ENCODE results near the gene CADPS2. TPM values are rescaled to one million over a fixed set of nuclear protein-coding genes. Genes with fewer than 3 reads are reported as not detected.

Gene CADPS2
- total RNA-seq, 1 donor, result 27.2 TPM

DNA sequence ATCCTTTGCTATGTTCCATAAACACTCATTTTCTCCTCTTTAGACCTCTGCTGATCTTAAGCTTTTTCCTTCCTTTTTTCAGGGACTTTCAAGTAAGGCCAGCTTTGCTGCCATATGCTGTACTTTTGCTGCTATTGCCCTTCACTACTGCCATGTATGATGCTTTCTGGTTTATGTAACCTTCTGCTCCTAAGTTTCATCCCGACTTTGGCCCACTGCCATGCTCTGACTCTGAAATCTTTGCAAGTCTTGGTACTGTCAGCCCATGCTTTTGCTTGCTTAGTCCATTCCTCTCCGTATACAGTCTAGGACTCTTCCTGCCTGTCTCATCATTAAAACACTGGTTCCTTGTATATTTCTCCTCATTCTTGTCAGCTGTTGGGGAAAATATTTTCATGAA, 339.8 kb downstream of the CADPS2 start:
- no peak for DNase-seq (ENCODE audit: low read depth)
- TF ChIP-seq, protein P1, sequence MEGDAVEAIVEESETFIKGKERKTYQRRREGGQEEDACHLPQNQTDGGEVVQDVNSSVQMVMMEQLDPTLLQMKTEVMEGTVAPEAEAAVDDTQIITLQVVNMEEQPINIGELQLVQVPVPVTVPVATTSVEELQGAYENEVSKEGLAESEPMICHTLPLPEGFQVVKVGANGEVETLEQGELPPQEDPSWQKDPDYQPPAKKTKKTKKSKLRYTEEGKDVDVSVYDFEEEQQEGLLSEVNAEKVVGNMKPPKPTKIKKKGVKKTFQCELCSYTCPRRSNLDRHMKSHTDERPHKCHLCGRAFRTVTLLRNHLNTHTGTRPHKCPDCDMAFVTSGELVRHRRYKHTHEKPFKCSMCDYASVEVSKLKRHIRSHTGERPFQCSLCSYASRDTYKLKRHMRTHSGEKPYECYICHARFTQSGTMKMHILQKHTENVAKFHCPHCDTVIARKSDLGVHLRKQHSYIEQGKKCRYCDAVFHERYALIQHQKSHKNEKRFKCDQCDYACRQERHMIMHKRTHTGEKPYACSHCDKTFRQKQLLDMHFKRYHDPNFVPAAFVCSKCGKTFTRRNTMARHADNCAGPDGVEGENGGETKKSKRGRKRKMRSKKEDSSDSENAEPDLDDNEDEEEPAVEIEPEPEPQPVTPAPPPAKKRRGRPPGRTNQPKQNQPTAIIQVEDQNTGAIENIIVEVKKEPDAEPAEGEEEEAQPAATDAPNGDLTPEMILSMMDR (IDR thresholded peaks at IDR 0.05; ENCODE audit: insufficient read depth, low read depth, low read length), result no peak
- no peak overlapping the region for H3K4me3 ChIP-seq (ENCODE audit: low read depth, low read length)

DNA sequence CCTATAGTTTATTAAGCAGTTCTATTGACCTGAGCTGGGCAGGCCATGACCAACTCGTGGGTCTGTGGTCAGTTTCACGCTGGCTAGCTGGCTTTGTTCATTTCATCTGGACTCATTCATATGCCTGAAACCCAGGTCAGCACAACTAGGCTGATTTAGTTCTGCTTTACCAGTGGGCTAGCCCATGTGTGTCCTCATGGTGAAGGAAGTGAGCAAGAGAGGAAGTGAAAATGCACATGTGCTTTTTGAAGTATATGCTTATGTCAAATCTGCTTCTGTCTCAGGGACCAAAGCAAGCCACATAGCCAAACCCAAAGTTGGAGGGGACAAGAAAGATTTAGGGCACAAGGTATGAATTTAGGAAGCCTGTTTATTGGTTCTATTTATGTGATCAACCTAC, 341.8 kb downstream of the CADPS2 start:
- TF ChIP-seq, protein P1 (IDR thresholded peaks at IDR 0.05; ENCODE audit: insufficient read depth, low read depth, low read length), result no peak
- no peak for DNase-seq (ENCODE audit: low read depth)
- no peak overlapping the region for H3K4me3 ChIP-seq (ENCODE audit: low read depth, low read length)

DNA sequence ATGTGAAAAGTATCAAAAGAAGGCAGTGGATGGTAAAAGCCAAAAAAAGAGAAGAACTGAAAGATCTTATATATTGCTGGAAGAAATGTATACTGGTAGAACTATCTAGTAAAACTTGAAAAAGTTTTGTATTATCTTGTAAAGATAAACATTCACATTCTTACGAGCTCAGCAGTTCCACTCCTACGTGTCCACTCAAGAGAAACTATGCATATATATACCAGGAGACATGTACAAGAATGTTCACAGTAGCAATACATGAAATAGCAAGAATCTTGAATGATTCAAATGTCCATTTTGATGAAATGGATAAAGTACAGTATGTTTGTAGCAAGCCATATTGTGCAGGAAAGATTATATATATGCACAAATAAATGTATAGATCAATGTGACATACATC, 342.4 kb downstream of the CADPS2 start:
- H3K4me3 ChIP-seq (ENCODE audit: low read depth, low read length), result no peak overlapping the region
- TF ChIP-seq, protein P1 (IDR thresholded peaks at IDR 0.05; ENCODE audit: insufficient read depth, low read depth, low read length), result no peak
- no peak for DNase-seq (ENCODE audit: low read depth)

DNA sequence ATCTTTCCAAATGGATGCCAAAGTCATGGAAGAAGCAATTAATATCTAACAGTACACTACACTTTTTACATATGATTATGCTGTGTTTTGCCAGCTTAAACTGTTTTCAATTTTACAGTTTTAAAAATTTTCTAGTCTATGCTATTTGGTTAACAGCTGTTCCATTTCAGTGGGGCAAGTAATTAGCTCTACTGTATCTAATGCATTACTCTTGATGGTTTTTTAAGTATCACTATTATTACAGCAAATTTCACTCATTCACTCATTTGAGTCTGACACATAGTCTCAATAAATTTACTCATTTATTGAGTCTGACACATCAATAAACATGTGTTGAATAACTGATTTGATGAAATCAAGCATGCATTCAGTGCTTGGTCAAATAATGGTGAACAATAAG, 343.1 kb downstream of the CADPS2 start:
- no peak overlapping the region for H3K4me3 ChIP-seq (ENCODE audit: low read depth, low read length)
- DNase-seq (ENCODE audit: low read depth), result no peak
- TF ChIP-seq, protein P1 (IDR thresholded peaks at IDR 0.05; ENCODE audit: insufficient read depth, low read depth, low read length), result no peak

DNA sequence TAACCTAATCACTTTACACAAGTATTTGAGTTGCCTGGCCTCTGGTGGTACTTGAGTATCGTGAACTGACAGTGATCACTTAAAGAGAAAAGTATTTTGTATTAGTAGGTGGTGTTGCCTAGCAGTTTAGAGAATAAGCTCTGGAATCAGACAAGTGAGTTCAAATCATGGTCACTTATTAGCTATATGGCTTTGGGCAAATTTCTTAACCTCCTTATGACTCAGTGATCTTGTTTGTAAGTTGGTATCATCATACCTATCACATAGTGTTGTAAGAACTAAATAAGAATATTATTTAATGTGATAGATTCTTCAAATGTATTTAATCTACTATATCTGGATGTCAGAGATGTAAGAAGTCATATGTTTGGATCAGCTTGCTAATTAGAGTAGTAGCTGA, 351.2 kb downstream of the CADPS2 start:
- H3K4me3 ChIP-seq (ENCODE audit: low read depth, low read length), result no peak overlapping the region
- TF ChIP-seq, protein P1 (IDR thresholded peaks at IDR 0.05; ENCODE audit: insufficient read depth, low read depth, low read length), result no peak
- no peak for DNase-seq (ENCODE audit: low read depth)

DNA sequence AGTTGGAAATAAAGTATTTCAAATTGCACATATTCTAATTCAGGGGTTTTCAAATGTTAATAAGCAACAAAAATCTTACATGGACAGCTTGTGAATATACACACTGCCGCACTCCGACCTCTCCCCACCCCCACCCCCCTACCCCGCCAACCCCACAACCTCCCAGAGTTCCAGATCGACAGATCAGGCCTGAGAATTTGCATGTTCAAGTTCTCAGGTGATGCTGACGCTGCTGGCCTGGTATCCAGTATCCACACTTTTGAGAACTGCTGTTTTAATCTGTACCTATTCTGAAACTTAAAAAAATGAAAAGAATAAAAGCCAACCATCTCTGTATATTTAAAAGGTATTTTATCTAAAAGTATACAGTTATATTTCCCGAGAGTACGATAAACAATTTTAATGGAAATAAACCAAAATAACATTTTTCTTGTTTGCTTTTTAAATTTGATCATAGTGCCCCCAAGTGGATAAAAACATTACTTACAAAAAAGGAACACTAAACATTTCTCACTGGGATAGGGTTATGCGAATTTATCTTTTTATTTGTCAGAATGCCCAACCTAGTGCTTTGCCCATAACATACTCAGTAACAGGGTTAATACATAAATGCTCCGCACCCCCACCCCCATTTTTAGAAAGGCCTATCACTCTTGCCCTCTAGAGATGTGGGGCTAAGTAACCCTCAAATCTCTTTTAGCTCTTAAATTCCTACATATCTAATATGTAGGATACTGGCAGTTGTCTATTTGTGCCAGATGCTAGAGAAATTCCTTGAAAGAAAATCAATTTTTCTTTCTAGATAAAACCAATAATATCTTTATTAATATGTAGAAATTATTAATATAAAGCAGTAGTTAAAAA, 353.6 kb downstream of the CADPS2 start:
- DNase-seq (ENCODE audit: low read depth), result peak; percentile 24
- TF ChIP-seq, protein P1 (IDR thresholded peaks at IDR 0.05; ENCODE audit: insufficient read depth, low read depth, low read length), result no peak
- H3K4me3 ChIP-seq (ENCODE audit: low read depth, low read length), result no peak overlapping the region
